Erythroblast (primary cell): ENCODE data around the gene MTCL1.

Source experiments
- GATA1 ChIP-seq: IDR thresholded peaks from 2 replicates; pipeline ENCODE4 v1.6.1; 2011; ENCODE audit warnings: low read depth, mild to moderate bottlenecking, control low read depth, low read length, moderate library complexity
- POLR2A ChIP-seq: IDR thresholded peaks from 2 replicates; pipeline ENCODE4 v1.6.1; 2011; ENCODE audit warnings: mild to moderate bottlenecking, low read length

- TF ChIP-seq POLR2A = no peak
- TF ChIP-seq GATA1 = no peak
Observed at GRCh38 chr18:8777846-8778245, 72.5 kb downstream of the MTCL1 start.
